Caco-2 (cell line): Measurements from ENCODE around the gene AOPEP. TPM values are rescaled to one million over a fixed set of nuclear protein-coding genes. Genes with fewer than 3 reads are reported as not detected.

Experiments
- BruUV-seq: library from RNA; stranded (reverse); fragments of 400-500 nt; replicated peaks from 2 replicates; lab custom pipeline; 2021; lab: Mats Ljungman, UMichigan
- CTCF ChIA-PET: fragments of 300-600 bp; sonication (Branson Sonifier 250); formaldehyde crosslinking; loops from one replicate; lab custom pipeline; 2022; ENCODE audit warnings: antibody characterized with exemption; lab: Charles Lee
- POLR2A ChIA-PET: fragments of 300-600 bp; sonication (Branson Sonifier 250); formaldehyde crosslinking; loops from one replicate; lab custom pipeline; 2022; ENCODE audit warnings: antibody characterized with exemption; lab: Charles Lee
- DNase-seq, 2 experiments: peaks; one replicate each; pipeline versions ENCODE4 v3.0.0 to v3.0.0-alpha.2; 2020 to 2022
- H3K27me3 ChIP-seq: replicated peaks from 2 replicates; pipeline ENCODE4 v1.6.0; 2011; ENCODE audit warnings: low read length; ENCODE audit not compliant: control insufficient read depth, insufficient read depth
- H3K36me3 ChIP-seq: 2 replicates; pipeline ENCODE4 v1.5.1; 2011; ENCODE audit warnings: low read length; ENCODE audit not compliant: control insufficient read depth, insufficient read depth
- H3K4me1 ChIP-seq: fragments of 250-450 bp; sonication (Bioruptor Pico); 2 replicates; pipeline ENCODE4 v1.5.1; 2020; ENCODE audit warnings: mild to moderate bottlenecking
- H3K4me3 ChIP-seq: 2 replicates; pipeline ENCODE4 v1.5.1; 2011; ENCODE audit warnings: low read depth, mild to moderate bottlenecking, control low read depth, low read length
- H3K9me3 ChIP-seq: fragments of 250-450 bp; sonication (Bioruptor Pico); 2 replicates; pipeline ENCODE4 v1.5.1; 2020; ENCODE audit warnings: mild to moderate bottlenecking, moderate library complexity
- H3K27ac Mint-ChIP-seq: one replicate; pipeline ENCODE4 v1.8.0; 2022; ENCODE audit warnings: mixed read lengths; ENCODE audit not compliant: unreplicated experiment
- H3K27me3 Mint-ChIP-seq: one replicate; pipeline ENCODE4 v1.8.0; 2022; ENCODE audit warnings: mixed read lengths; ENCODE audit not compliant: insufficient read depth, unreplicated experiment
- H3K36me3 Mint-ChIP-seq: one replicate; pipeline ENCODE4 v1.8.0; 2022; ENCODE audit warnings: mild to moderate bottlenecking, mixed read lengths; ENCODE audit not compliant: insufficient read depth, unreplicated experiment
- H3K4me1 Mint-ChIP-seq: one replicate; pipeline ENCODE4 v1.8.0; 2022; ENCODE audit warnings: low read depth, mixed read lengths; ENCODE audit not compliant: unreplicated experiment
- H3K4me3 Mint-ChIP-seq: one replicate; pipeline ENCODE4 v1.8.0; 2022; ENCODE audit warnings: mild to moderate bottlenecking, moderate library complexity, mixed read lengths; ENCODE audit not compliant: unreplicated experiment
- H3K9me3 Mint-ChIP-seq: one replicate; pipeline ENCODE4 v1.8.0; 2022; ENCODE audit warnings: mixed read lengths; ENCODE audit not compliant: unreplicated experiment
- intact Hi-C: fragments of 100-400 bp; cut with micrococcal nuclease; formaldehyde crosslinking; loops from one replicate; pipeline ENCODE4 v1.10.0; 2022; ENCODE audit not compliant: unreplicated experiment
- total RNA-seq: library from RNA; stranded (reverse); gene quantifications from 2 replicates; pipeline ENCODE4 v1.2.3, GENCODE V29; 2022
- TF ChIP-seq, protein P1 (sequence below), 2 experiments: fragments of 200-600 bp in 1 of 2; IDR thresholded peaks; 1 replicate in 1 of 2; 2 replicates in 1 of 2; pipeline versions ENCODE4 v1.5.1 to v1.8.0; 2011 to 2022; ENCODE audit warnings: antibody characterized with exemption in 1 of 2, control low read depth in 1 of 2, inconsistent platforms in 1 of 2, low read depth in 1 of 2, low read length in 1 of 2, mild to moderate bottlenecking in 1 of 2, moderate library complexity in 1 of 2; ENCODE audit not compliant: insufficient read depth in 1 of 2, severe bottlenecking in 1 of 2, unreplicated experiment in 1 of 2

AOPEP gene
- total RNA-seq, 1 experiment from 2014 or later: 63.3 TPM

DNA sequence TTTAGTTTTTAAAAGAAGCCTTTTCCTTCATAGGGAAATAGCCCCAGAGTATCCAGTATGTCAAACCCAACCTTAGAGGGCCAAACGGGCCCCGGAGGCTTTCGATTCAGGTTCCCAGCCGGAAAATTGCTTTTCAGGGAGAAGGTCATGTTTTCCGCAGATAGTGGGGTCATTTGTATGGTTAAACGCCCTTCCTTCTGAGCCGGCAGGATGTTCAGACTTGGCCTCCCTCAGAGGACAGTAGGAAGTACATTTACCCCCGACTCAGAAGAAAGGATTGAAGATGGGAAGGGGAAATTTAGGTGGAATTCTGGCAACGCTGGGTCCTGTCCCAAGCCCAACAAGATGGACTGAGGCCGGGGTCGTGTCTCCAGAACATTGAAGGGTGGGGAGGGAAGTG lies 195.2 kb downstream of the AOPEP start:
- Mint-ChIP-seq H3K36me3 (peaks cover 12% of the 10 kb centered on the region), H3K27me3 (no peaks in the 10 kb centered on the region), H3K4me1 (peaks cover 70% of the 10 kb centered on the region), H3K27ac (peak overlapping the region; percentile 84), H3K4me3 (no peak overlapping the region), H3K9me3 (no peaks in the 10 kb centered on the region)
- no peaks in the 10 kb centered on the region for H3K27me3 ChIP-seq
- DNase-seq: no peak
- H3K4me1 ChIP-seq: peaks cover 82% of the 10 kb centered on the region
- CTCF ChIA-PET: interaction anchor here (0.6 kb wide), 1 partner anchor 104 kb away, joined by 3 read pairs; no protein-coding TSS in a partner anchor
- TF ChIP-seq, protein P1, sequence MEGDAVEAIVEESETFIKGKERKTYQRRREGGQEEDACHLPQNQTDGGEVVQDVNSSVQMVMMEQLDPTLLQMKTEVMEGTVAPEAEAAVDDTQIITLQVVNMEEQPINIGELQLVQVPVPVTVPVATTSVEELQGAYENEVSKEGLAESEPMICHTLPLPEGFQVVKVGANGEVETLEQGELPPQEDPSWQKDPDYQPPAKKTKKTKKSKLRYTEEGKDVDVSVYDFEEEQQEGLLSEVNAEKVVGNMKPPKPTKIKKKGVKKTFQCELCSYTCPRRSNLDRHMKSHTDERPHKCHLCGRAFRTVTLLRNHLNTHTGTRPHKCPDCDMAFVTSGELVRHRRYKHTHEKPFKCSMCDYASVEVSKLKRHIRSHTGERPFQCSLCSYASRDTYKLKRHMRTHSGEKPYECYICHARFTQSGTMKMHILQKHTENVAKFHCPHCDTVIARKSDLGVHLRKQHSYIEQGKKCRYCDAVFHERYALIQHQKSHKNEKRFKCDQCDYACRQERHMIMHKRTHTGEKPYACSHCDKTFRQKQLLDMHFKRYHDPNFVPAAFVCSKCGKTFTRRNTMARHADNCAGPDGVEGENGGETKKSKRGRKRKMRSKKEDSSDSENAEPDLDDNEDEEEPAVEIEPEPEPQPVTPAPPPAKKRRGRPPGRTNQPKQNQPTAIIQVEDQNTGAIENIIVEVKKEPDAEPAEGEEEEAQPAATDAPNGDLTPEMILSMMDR (IDR thresholded peaks at IDR 0.05; ENCODE audit: insufficient read depth in 1 of 2, low read depth in 1 of 2, low read length in 1 of 2, severe bottlenecking in 1 of 2, unreplicated experiment in 1 of 2): no peak
- TSS peak; percentile 38 for BruUV-seq
- intact Hi-C loops: loop anchor here (5.0 kb wide), 1 partner anchor 86 kb away; no protein-coding TSS in a partner anchor
- POLR2A ChIA-PET: no interaction called here
- H3K9me3 ChIP-seq: no peaks in the 10 kb centered on the region
- no peaks in the 10 kb centered on the region for H3K36me3 ChIP-seq
- no peak overlapping the region for H3K4me3 ChIP-seq

DNA sequence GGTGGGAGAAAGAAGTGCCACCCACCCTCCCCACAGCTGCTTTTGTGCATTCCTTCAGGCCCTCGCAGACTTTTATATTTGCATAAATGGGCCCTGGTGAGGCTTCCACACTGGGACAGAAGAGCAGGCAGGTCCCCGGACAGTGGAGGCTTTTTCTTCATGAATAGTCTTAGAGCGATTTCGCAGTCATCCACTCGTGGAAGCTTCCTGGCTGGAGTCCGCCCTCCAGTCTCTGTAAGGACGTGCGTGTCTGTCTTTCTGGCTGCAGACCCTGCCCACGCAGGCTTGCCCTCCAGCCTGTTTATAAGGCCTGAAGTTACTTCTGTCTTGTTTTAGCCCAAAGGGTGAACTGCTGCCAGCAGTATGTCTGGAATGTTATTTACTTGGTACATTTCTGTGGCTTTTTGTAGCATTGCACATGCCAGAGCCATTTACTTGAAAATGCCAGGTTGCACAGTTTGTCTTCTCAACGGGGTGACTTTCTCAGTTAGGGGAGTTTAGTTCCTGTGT lies 195.7 kb downstream of the AOPEP start:
- peak overlapping the region; percentile 17 for H3K4me3 Mint-ChIP-seq
- ChIA-PET POLR2A (no interaction called here), CTCF (interaction anchor here (0.6 kb wide), 1 partner anchor 104 kb away, joined by 3 read pairs; no protein-coding TSS in a partner anchor)
- no peaks in the 10 kb centered on the region for H3K27me3 Mint-ChIP-seq
- Histone ChIP-seq H3K27me3 (no peaks in the 10 kb centered on the region), H3K9me3 (no peaks in the 10 kb centered on the region), H3K4me1 (peaks cover 82% of the 10 kb centered on the region), H3K4me3 (no peak overlapping the region), H3K36me3 (no peaks in the 10 kb centered on the region)
- intact Hi-C loops: loop anchor here (5.0 kb wide), 1 partner anchor 85 kb away; no protein-coding TSS in a partner anchor
- BruUV-seq: no TSS peak
- peak overlapping the region; percentile 84 for H3K27ac Mint-ChIP-seq
- TF ChIP-seq, protein P1 (IDR thresholded peaks at IDR 0.05; ENCODE audit: insufficient read depth in 1 of 2, low read depth in 1 of 2, low read length in 1 of 2, severe bottlenecking in 1 of 2, unreplicated experiment in 1 of 2): no peak
- H3K9me3 Mint-ChIP-seq: no peaks in the 10 kb centered on the region
- DNase-seq: peak in 1 of 2 experiments; percentile 46
- H3K36me3 Mint-ChIP-seq: peaks cover 12% of the 10 kb centered on the region
- H3K4me1 Mint-ChIP-seq: peaks cover 69% of the 10 kb centered on the region

DNA sequence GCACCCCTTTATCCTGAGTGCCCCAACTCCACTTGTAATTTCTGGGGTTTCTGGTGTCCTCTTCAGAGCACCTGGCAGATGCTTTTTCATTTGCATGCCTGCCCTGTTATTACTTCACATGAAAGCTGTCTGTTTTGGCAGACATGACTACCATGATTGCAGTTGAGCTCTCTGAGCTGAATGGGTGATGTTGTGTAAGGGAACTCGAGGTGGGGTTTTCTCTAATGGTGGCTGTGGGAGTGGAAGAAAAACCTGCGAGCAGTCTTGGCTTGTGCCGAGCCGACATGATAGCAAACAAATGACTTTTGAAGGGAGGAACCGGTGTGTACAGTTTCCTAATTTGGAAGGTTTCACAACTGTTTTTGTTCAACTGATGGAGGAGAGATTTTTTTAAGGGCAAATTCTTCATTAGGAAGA lies 196.2 kb downstream of the AOPEP start:
- Mint-ChIP-seq H3K27ac (peak overlapping the region; percentile 84), H3K27me3 (no peaks in the 10 kb centered on the region), H3K9me3 (no peaks in the 10 kb centered on the region), H3K4me3 (peak overlapping the region; percentile 17), H3K4me1 (peaks cover 69% of the 10 kb centered on the region), H3K36me3 (peaks cover 10% of the 10 kb centered on the region)
- ChIA-PET POLR2A (no interaction called here), CTCF (no interaction called here)
- TSS peak; percentile 35 for BruUV-seq
- Histone ChIP-seq H3K4me3 (no peak overlapping the region), H3K27me3 (no peaks in the 10 kb centered on the region), H3K4me1 (peaks cover 77% of the 10 kb centered on the region), H3K9me3 (no peaks in the 10 kb centered on the region), H3K36me3 (no peaks in the 10 kb centered on the region)
- intact Hi-C loops: loop anchor here (5.0 kb wide), 1 partner anchor 85 kb away; no protein-coding TSS in a partner anchor
- TF ChIP-seq, protein P1 (IDR thresholded peaks at IDR 0.05; ENCODE audit: insufficient read depth in 1 of 2, low read depth in 1 of 2, low read length in 1 of 2, severe bottlenecking in 1 of 2, unreplicated experiment in 1 of 2): no peak
- DNase-seq: no peak
